HCT116 (cell line): ENCODE data around the gene NSD2. TPM values are rescaled to one million over a fixed set of nuclear protein-coding genes. Genes with fewer than 3 reads are reported as not detected.
"Not testable (repeated sequence)": the region's sequence is repeated elsewhere in the genome, so short reads cannot be mapped to it uniquely, and the experiment has no call there.

ENCODE experiments used
- ATAC-seq: fragments of 200-7000 bp; cut with Tn5 transposase; 2 replicates; pipeline ENCODE4 v1.9.1; 2020; ENCODE audit warnings: mild to moderate bottlenecking, moderate library complexity
- BruUV-seq: library from RNA; stranded (reverse); fragments of 400-500 nt; replicated peaks from 2 replicates; lab custom pipeline; 2021; lab: Mats Ljungman, UMichigan
- CTCF ChIA-PET: fragments of 300-600 bp; sonication (Branson Sonifier 250); formaldehyde crosslinking; loops from one replicate; lab custom pipeline; 2021; ENCODE audit warnings: antibody characterized with exemption; lab: Charles Lee
- POLR2A ChIA-PET: fragments of 300-600, 350-600 bp; sonication (Branson Sonifier 250); formaldehyde crosslinking; loops from one replicate; lab custom pipeline; 2021; ENCODE audit warnings: antibody characterized with exemption; lab: Charles Lee
- RAD21 ChIA-PET, 2 experiments: fragments of 300-600 bp; sonication (Branson Sonifier 250); formaldehyde crosslinking; loops; one replicate each; lab custom pipeline; 2023; ENCODE audit warnings: low total read pairs in 2 of 2; ENCODE audit not compliant: uncharacterized antibody in 2 of 2, unreplicated experiment in 2 of 2, low non-redundant PET in 1 of 2; lab: Charles Lee
- DNase-seq: peaks from one replicate; pipeline ENCODE4 v3.0.0-alpha.2; 2010; ENCODE audit warnings: low read depth, low spot score
- H2AFZ ChIP-seq: fragments of 200-600 bp; shearing (Covaris generic), sonication (generic); 2 replicates; pipeline ENCODE4 v1.6.1; 2017; ENCODE audit warnings: low read depth, mixed run types, mixed read lengths, antibody characterized with exemption, low read length; ENCODE audit not compliant: poor library complexity, severe bottlenecking
- H3K27ac ChIP-seq: 2 replicates; pipeline ENCODE4 v1.5.1; 2012; ENCODE audit warnings: low read depth, low read length
- H3K27me3 ChIP-seq: fragments of 200-600 bp; sonication (generic); 2 replicates; pipeline ENCODE4 v1.6.1; 2016; ENCODE audit warnings: mixed run types, low read length, mixed read lengths; ENCODE audit not compliant: insufficient read depth
- H3K36me3 ChIP-seq, 2 experiments: fragments of 200-500 bp in 1 of 2; fragments of 200-600 bp in 1 of 2; sonication (Bioruptor generic) in 1 of 2; sonication (generic) in 1 of 2; 2 replicates each; pipeline versions ENCODE4 v1.5.1 to v1.6.1; 2014 to 2016; ENCODE audit warnings: low read length in 2 of 2, inconsistent platforms in 1 of 2, mixed read lengths in 1 of 2, mixed run types in 1 of 2; ENCODE audit not compliant: insufficient read depth in 2 of 2, control insufficient read depth in 1 of 2
- H3K4me1 ChIP-seq, 2 experiments: fragments of 200-600 bp in 1 of 2; sonication (generic) in 1 of 2; 2 replicates each; pipeline versions ENCODE4 v1.5.1 to v1.6.1; 2012 to 2017; ENCODE audit warnings: low read length in 2 of 2, inconsistent platforms in 1 of 2, mild to moderate bottlenecking in 1 of 2, mixed read lengths in 1 of 2, mixed run types in 1 of 2, moderate library complexity in 1 of 2; ENCODE audit not compliant: insufficient read depth in 2 of 2, control insufficient read depth in 1 of 2
- H3K4me2 ChIP-seq: fragments of 200-600 bp; sonication (generic); 2 replicates; pipeline ENCODE4 v1.6.1; 2017; ENCODE audit warnings: mixed run types, low read length, mixed read lengths
- H3K4me3 ChIP-seq, 2 experiments: fragments of 200-600 bp in 1 of 2; sonication (generic) in 1 of 2; replicated peaks in 1 of 2; 2 replicates each; pipeline ENCODE4 v1.5.1; 2011 to 2016; ENCODE audit warnings: low read length in 2 of 2, control low read depth in 1 of 2, low read depth in 1 of 2, mild to moderate bottlenecking in 1 of 2, mixed read lengths in 1 of 2, mixed run types in 1 of 2
- H3K79me2 ChIP-seq: fragments of 200-600 bp; sonication (generic); 2 replicates; pipeline ENCODE4 v1.6.1; 2017; ENCODE audit warnings: mild to moderate bottlenecking, mixed run types, low read length, moderate library complexity, mixed read lengths; ENCODE audit not compliant: insufficient read depth
- H3K9ac ChIP-seq: fragments of 200-600 bp; sonication (generic); 2 replicates; pipeline ENCODE4 v1.6.1; 2016; ENCODE audit warnings: low read length, mixed read lengths
- H3K9me2 ChIP-seq: fragments of 200-600 bp; sonication (generic), shearing (Covaris generic); 2 replicates; pipeline ENCODE4 v1.6.1; 2017; ENCODE audit warnings: mixed run types, mild to moderate bottlenecking, moderate library complexity; ENCODE audit not compliant: insufficient read depth
- H3K9me3 ChIP-seq, 2 experiments: fragments of 200-500 bp in 1 of 2; fragments of 200-600 bp in 1 of 2; sonication (Bioruptor generic) in 1 of 2; sonication (generic) in 1 of 2; 2 replicates each; pipeline ENCODE4 v1.6.1; 2014 to 2017; ENCODE audit warnings: low read length in 2 of 2, mixed read lengths in 2 of 2, inconsistent platforms in 1 of 2, low read depth in 1 of 2, mild to moderate bottlenecking in 1 of 2, mixed run types in 1 of 2, moderate library complexity in 1 of 2; ENCODE audit not compliant: control insufficient read depth in 1 of 2, insufficient read depth in 1 of 2
- H4K20me1 ChIP-seq: fragments of 200-600 bp; sonication (generic), shearing (Covaris generic); 2 replicates; pipeline ENCODE4 v1.6.1; 2017; ENCODE audit warnings: mixed run types, mild to moderate bottlenecking, moderate library complexity; ENCODE audit not compliant: insufficient read depth
- ATF3 ChIP-seq: IDR thresholded peaks from 2 replicates; pipeline ENCODE4 v1.6.1; 2012
- EZH2 ChIP-seq: fragments of 200-600 bp; sonication (generic); IDR thresholded peaks from 2 replicates; pipeline ENCODE4 v1.6.1; 2017; ENCODE audit warnings: antibody characterized with exemption, mixed run types
- intact Hi-C: fragments of 100-400 bp; cut with micrococcal nuclease; formaldehyde crosslinking; loops from 2 replicates; pipeline ENCODE4 v1.10.0; 2022
- total RNA-seq: library from RNA; stranded (reverse); gene quantifications from one replicate; pipeline ENCODE4 v1.2.1, GENCODE V29; 2021; ENCODE audit not compliant: unreplicated experiment

NSD2 gene
- total RNA-seq, 1 experiment from 2014 or later = 145 TPM

- H4K20me1 ChIP-seq = no peaks in the 10 kb centered on the region
- H3K36me3 ChIP-seq = peaks cover 28 to 47% of the 10 kb centered on the region in 2 experiments; a peak in 3 of 4 replicates
- BruUV-seq = TSS peak; percentile 23
- no peak for TF ChIP-seq ATF3
- no peak for TF ChIP-seq EZH2
- TF ChIP-seq, all 23 proteins: peak for 0
- RAD21 ChIA-PET = no interaction called here
- no peak overlapping the region for H2AFZ ChIP-seq
- no peaks in the 10 kb centered on the region for H3K9me2 ChIP-seq
- peaks cover 30% of the 10 kb centered on the region for H3K79me2 ChIP-seq
- H3K27me3 ChIP-seq = no peaks in the 10 kb centered on the region
- DNase-seq (no peak), ATAC-seq (no peak)
- H3K4me3 ChIP-seq = no peak overlapping the region
- intact Hi-C loops = no loop called here
- CTCF ChIA-PET = no interaction called here
- no peak overlapping the region for H3K27ac ChIP-seq
- no peak overlapping the region for H3K4me2 ChIP-seq
- no peaks in the 10 kb centered on the region for H3K4me1 ChIP-seq
- H3K9ac ChIP-seq = no peak overlapping the region
- no peaks in the 10 kb centered on the region for H3K9me3 ChIP-seq
- POLR2A ChIA-PET = no interaction called here
Measured at GRCh38 chr4:1834047-1834775, 37.0 kb upstream of the NSD2 start.

GRCh38 chr4:1835836-1836235, 35.4 kb upstream of the NSD2 start:
- H2AFZ ChIP-seq, BruUV-seq, RAD21 ChIA-PET, H3K4me2 ChIP-seq, POLR2A ChIA-PET, H3K27me3 ChIP-seq, H3K4me3 ChIP-seq, DNase-seq, H3K9me2 ChIP-seq, H4K20me1 ChIP-seq, CTCF ChIA-PET, ATAC-seq, intact Hi-C loops, H3K4me1 ChIP-seq, H3K27ac ChIP-seq, H3K9me3 ChIP-seq, H3K9ac ChIP-seq: not testable (repeated sequence)
- H3K36me3 ChIP-seq = peaks cover 36 to 46% of the 10 kb centered on the region in 2 experiments; a peak in 3 of 4 replicates
- peaks cover 41% of the 10 kb centered on the region for H3K79me2 ChIP-seq
